DND-41 (cell line): ENCODE data around the gene ZRSR2.

Source experiments
- CTCF ChIP-seq: IDR thresholded peaks from 2 replicates; pipeline ENCODE4 v1.5.1; 2012; ENCODE audit warnings: borderline replicate concordance, low read length, moderate library complexity, mild to moderate bottlenecking; ENCODE audit not compliant: poor library complexity, severe bottlenecking; ENCODE audit errors: extremely low read depth
- EZH2 ChIP-seq: IDR thresholded peaks from 3 replicates; pipeline ENCODE4 v1.6.1; 2012; ENCODE audit warnings: borderline replicate concordance, low read depth, mild to moderate bottlenecking, moderate library complexity, low read length, inconsistent platforms; ENCODE audit not compliant: severe bottlenecking

- TF ChIP-seq CTCF, result no peak
- no peak for TF ChIP-seq EZH2
These were observed 24.6 kb downstream of the ZRSR2 start for GRCh38 chrX:15814771-15815365.
